ENCODE data around the gene APRT. TPM values are rescaled to one million over a fixed set of nuclear protein-coding genes. Genes with fewer than 3 reads are reported as not detected.
A peak's percentile ranks its signal among the peaks of the same experiment; 100 is the strongest.

APRT gene
- total and polyA plus RNA-seq, 9 of the 15 experiments (the other 6 are each of a cell fraction or from before 2014, with no cell fraction given): 41.7 to 409 (median 146) TPM

DNA sequence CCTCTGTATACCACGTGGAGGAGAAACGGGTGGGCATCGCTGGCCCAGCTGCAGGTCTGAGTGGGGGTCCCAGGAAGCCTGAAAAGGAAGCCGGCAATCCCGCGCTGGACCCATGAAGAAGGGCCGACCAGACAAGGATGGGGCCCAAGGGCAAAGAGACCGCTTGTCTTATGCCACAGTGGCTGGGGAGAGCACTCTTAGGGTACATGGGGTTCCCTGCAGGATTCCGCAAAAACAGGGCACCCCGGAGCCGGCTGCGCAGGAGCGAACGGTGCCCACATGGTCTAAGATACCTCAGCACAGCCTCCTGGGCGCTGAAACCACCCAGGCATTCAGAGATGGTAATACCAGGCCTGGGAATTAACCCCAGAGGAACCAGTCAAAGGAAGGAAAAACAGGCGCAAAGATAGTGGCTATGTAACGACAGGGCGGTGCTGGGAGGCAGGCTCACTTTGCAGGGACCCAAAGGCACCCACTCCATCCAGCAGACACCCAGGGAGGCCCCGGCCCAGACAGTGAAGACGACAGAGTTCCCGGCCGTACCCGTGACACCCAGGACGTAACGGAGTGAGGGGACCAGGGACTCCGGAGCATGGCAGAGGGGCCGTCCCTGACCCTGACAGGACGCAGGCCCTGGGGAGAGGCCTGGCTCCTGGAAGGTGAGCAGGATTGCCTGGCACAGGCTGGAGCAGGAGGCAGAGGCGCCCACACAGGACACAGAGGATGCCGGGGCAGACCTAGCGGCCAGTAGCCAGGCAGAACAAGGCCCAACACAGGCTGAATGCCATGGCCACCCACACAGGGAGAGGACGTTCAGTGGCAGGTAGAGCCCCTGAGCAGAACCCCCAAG lies 37.0 kb downstream of the APRT start:
- ATAC-seq: no peak
- no peaks in the 10 kb centered on the region for H3K27me3 ChIP-seq (ENCODE audit: control insufficient read depth in 2 of 2, insufficient read depth in 2 of 2, low read length in 2 of 2)
- DNase-seq (ENCODE audit: extremely low read depth in 1 of 4, low spot score in 3 of 4): no peak
- H3K4me1 ChIP-seq (replicated peaks in 1 of 2; ENCODE audit: control insufficient read depth in 2 of 2, insufficient read depth in 2 of 2, low read length in 2 of 2): peaks cover 62 to 99% of the 10 kb centered on the region in 2 experiments
- in situ Hi-C loops (cut with MboI) (no loop called here), intact Hi-C loops (cut with micrococcal nuclease) (loop anchor here (1.0 to 5.0 kb wide), 3 partner anchors 9 to 87 kb away; partner anchors contain the start of gene SNAI3)
- peak overlapping the region; percentile 26; the same call in 1 of the 2 replicates for H3K4me3 ChIP-seq
- WGBS (ENCODE audit: insufficient coverage, low coverage, missing lambda C conversion rate): 76% methylated on average over 32 of the region's 32 CpGs
- H3K27ac ChIP-seq (ENCODE audit: extremely low read depth, low read depth, low read length): peak overlapping the region; percentile 87
- CTCF ChIA-PET (ENCODE audit: low intra/inter-chr PET ratio): no interaction called here
- POLR2A ChIA-PET: interaction anchor here (0.6 to 7.2 kb wide), 11 partner anchors 7 to 882 kb away, joined by 3 to 124 read pairs (median 8); partner anchors contain the start of gene PIEZO1
- H2AFZ ChIP-seq (ENCODE audit: low read depth, low read length): no peak overlapping the region
- H3K36me3 ChIP-seq (ENCODE audit: control insufficient read depth, insufficient read depth, low read length): peaks cover 70% of the 10 kb centered on the region
- BruUV-seq (replicated peaks): no TSS peak
- no peak for FAIRE-seq
- H3K9me1 ChIP-seq (ENCODE audit: control insufficient read depth, insufficient read depth, low read length): no peaks in the 10 kb centered on the region
- peaks cover 99% of the 10 kb centered on the region for H3K79me2 ChIP-seq (ENCODE audit: control insufficient read depth, insufficient read depth, low read length)
- H3K9ac ChIP-seq (ENCODE audit: insufficient read depth in 1 of 2, low read depth in 2 of 2, low read length in 2 of 2): peak overlapping the region; percentile 75 to 91
- H3K4me2 ChIP-seq (ENCODE audit: insufficient read depth, low read length): peak overlapping the region; percentile 82
- peaks cover 3% of the 10 kb centered on the region; the same call in 1 of the 2 replicates for H4K20me1 ChIP-seq (replicated peaks; ENCODE audit: control insufficient read depth, insufficient read depth, low read length)
- no peaks in the 10 kb centered on the region for H3K9me3 ChIP-seq (replicated peaks; ENCODE audit: control insufficient read depth, insufficient read depth, low read depth, low read length)
- TF ChIP-seq POLR2B (IDR thresholded peaks at IDR 0.05; ENCODE audit: low read depth, partially characterized antibody) (peak; percentile 29), DMBX1 (CRISPR knock-in tag; IDR thresholded peaks at IDR 0.05; ENCODE audit: borderline replicate concordance) (peak; percentile 13; the same call in 1 of the 2 replicates), PCBP2 (IDR thresholded peaks at IDR 0.05; ENCODE audit: low read depth, low read length, poor library complexity, severe bottlenecking) (no peak), POLR2G (IDR thresholded peaks at IDR 0.05; ENCODE audit: low read depth, low read length) (peak; percentile 80), SUPT5H (IDR thresholded peaks at IDR 0.05) (peak; percentile 50), POLR2AphosphoS5 (IDR thresholded peaks at IDR 0.05; ENCODE audit: control insufficient read depth, insufficient read depth, low read depth, low read length) (peak; percentile 14; the same call in 1 of the 2 replicates), POLR2A (conservative IDR thresholded peaks at IDR 0.05) (peak; percentile 18; the same call in 1 of the 2 replicates), SMAD3 (CRISPR knock-in tag; conservative IDR thresholded peaks at IDR 0.05) (no peak), ETV5 (CRISPR knock-in tag; IDR thresholded peaks at IDR 0.05; ENCODE audit: low read depth) (0 out of 2 replicates have a peak, but pooled peaks have one; percentile 1), HNRNPL (IDR thresholded peaks at IDR 0.05; ENCODE audit: low read depth, low read length) (no peak), PHF21A (IDR thresholded peaks at IDR 0.05; ENCODE audit: borderline replicate concordance, low read depth) (no peak)
- TF ChIP-seq, protein P1, sequence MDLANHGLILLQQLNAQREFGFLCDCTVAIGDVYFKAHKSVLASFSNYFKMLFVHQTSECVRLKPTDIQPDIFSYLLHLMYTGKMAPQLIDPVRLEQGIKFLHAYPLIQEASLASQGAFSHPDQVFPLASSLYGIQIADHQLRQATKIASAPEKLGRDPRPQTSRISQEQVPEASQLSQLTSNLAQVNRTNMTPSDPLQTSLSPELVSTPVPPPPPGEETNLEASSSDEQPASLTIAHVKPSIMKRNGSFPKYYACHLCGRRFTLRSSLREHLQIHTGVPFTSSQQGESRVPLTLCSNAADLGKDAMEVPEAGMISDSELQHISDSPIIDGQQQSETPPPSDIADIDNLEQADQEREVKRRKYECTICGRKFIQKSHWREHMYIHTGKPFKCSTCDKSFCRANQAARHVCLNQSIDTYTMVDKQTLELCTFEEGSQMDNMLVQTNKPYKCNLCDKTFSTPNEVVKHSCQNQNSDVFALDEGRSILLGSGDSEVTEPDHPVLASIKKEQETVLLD (IDR thresholded peaks at IDR 0.05): 0 out of 2 replicates have a peak, but pooled peaks have one; percentile 1
- TF ChIP-seq, protein P2, sequence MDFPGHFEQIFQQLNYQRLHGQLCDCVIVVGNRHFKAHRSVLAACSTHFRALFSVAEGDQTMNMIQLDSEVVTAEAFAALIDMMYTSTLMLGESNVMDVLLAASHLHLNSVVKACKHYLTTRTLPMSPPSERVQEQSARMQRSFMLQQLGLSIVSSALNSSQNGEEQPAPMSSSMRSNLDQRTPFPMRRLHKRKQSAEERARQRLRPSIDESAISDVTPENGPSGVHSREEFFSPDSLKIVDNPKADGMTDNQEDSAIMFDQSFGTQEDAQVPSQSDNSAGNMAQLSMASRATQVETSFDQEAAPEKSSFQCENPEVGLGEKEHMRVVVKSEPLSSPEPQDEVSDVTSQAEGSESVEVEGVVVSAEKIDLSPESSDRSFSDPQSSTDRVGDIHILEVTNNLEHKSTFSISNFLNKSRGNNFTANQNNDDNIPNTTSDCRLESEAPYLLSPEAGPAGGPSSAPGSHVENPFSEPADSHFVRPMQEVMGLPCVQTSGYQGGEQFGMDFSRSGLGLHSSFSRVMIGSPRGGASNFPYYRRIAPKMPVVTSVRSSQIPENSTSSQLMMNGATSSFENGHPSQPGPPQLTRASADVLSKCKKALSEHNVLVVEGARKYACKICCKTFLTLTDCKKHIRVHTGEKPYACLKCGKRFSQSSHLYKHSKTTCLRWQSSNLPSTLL (IDR thresholded peaks at IDR 0.05): no peak
- TF ChIP-seq, protein P3, sequence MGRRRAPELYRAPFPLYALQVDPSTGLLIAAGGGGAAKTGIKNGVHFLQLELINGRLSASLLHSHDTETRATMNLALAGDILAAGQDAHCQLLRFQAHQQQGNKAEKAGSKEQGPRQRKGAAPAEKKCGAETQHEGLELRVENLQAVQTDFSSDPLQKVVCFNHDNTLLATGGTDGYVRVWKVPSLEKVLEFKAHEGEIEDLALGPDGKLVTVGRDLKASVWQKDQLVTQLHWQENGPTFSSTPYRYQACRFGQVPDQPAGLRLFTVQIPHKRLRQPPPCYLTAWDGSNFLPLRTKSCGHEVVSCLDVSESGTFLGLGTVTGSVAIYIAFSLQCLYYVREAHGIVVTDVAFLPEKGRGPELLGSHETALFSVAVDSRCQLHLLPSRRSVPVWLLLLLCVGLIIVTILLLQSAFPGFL (CRISPR knock-in tag; IDR thresholded peaks at IDR 0.05): 0 out of 2 replicates have a peak, but pooled peaks have one; percentile 71
- TF ChIP-seq, protein P4, sequence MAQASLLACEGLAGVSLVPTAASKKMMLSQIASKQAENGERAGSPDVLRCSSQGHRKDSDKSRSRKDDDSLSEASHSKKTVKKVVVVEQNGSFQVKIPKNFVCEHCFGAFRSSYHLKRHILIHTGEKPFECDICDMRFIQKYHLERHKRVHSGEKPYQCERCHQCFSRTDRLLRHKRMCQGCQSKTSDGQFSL (CRISPR knock-in tag; IDR thresholded peaks at IDR 0.05): no peak
- TF ChIP-seq, protein P4 (tag; IDR thresholded peaks at IDR 0.05): 0 out of 4 replicates have a peak, but pooled peaks of 1 of the 2 experiments have one; percentile 69
